Measurements from ENCODE around the gene PCDH9.

DNA sequence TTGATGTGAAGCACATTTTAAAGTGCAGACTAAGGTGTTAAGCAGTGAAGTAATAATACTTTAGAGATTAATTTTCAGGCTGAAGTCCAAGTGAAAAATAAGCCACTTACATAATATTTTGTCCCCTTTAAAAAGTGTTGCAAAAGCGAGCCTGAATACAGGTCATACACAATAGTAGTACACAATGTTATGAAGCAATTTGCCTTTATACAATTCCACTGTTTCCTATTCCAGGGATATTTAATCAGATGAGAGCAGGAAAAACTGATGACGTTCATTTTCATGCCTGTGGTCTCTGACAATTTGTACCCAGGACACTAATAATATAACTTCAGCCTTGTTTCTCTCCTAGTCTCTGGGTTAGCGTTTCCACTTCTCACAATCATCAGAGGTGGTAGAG lies 916.7 kb downstream of the PCDH9 start:
- no peak for TF ChIP-seq CTCF (IDR thresholded peaks at IDR 0.05)
- TF ChIP-seq EP300 (IDR thresholded peaks at IDR 0.05): no peak

Measured in upper lobe of left lung (tissue), 4 donors.